ENCODE results near the gene RASGRP3. TPM values are rescaled to one million over a fixed set of nuclear protein-coding genes. Genes with fewer than 3 reads are reported as not detected.
A peak's percentile ranks its signal among the peaks of the same experiment; 100 is the strongest.

The RASGRP3 gene
- total and polyA plus RNA-seq, 9 of the 15 experiments (the other 6 are each of a cell fraction or from before 2014, with no cell fraction given), result 0.18 to 1.7 (median 1.2) TPM

DNA sequence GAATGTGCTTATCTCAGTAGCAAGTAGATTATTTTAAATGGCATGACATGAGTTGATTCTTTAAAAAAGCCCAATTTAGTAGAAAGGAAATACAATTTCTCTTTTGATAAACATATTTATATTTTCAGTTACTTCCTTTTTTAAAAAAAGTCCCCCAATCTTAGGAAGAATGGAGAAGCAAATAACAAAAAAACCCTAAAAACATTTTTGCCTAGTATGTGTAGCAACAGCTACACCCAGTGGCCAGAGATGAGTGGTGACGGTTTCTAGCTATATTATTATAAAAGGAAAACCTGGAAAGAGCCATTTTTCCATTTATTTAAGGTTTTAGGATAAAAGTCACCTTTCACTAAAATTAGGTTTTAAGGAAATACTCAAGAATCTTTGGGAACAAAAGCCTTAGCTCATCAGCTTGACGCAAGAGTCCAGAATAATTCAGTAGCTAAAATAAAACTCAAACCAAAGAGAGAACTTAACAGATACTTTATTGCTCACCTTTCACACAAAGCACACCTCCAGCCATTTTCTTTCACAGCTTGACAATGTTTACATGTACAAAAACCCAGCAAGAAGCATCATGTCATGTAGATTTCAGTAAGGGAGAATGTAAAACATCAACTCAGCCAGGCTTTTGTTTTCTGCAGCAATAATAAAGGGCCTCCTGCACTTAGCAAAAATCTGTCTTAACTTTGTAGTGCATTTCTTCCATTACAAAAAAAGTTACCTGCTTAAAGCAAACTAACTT, 106.9 kb downstream of the RASGRP3 start:
- Histone ChIP-seq H3K9me1 (ENCODE audit: control insufficient read depth, insufficient read depth, low read length) (no peaks in the 10 kb centered on the region), H3K27me3 (ENCODE audit: control insufficient read depth in 2 of 2, insufficient read depth in 2 of 2, low read length in 2 of 2) (no peaks in the 10 kb centered on the region), H2AFZ (ENCODE audit: low read depth, low read length) (no peak overlapping the region), H3K27ac (ENCODE audit: extremely low read depth, low read depth, low read length) (no peak overlapping the region), H3K36me3 (ENCODE audit: control insufficient read depth, insufficient read depth, low read length) (peaks cover 53% of the 10 kb centered on the region), H3K4me2 (ENCODE audit: insufficient read depth, low read length) (no peak overlapping the region), H4K20me1 (replicated peaks; ENCODE audit: control insufficient read depth, insufficient read depth, low read length) (no peaks in the 10 kb centered on the region), H3K9ac (ENCODE audit: insufficient read depth in 1 of 2, low read depth in 2 of 2, low read length in 2 of 2) (no peak overlapping the region), H3K9me3 (replicated peaks; ENCODE audit: control insufficient read depth, insufficient read depth, low read depth, low read length) (no peaks in the 10 kb centered on the region), H3K4me3 (no peak overlapping the region), H3K79me2 (ENCODE audit: control insufficient read depth, insufficient read depth, low read length) (no peaks in the 10 kb centered on the region), H3K4me1 (replicated peaks in 1 of 2; ENCODE audit: control insufficient read depth in 2 of 2, insufficient read depth in 2 of 2, low read length in 2 of 2) (no peaks in the 10 kb centered on the region)
- in situ Hi-C loops (cut with MboI) (loop anchor here (25.0 kb wide), 3 partner anchors 171 to 821 kb away; partner anchors contain the start of gene LTBP1), intact Hi-C loops (cut with micrococcal nuclease) (loop anchor here (1.0 to 10.0 kb wide), 6 partner anchors 108 to 1029 kb away; no protein-coding TSS in a partner anchor)
- DNase-seq (ENCODE audit: extremely low read depth in 1 of 4, low spot score in 3 of 4), result peak; percentile 23 to 50 (median 34)
- peak; percentile 61 for FAIRE-seq
- BruUV-seq (replicated peaks), result no TSS peak
- peak; percentile 75 for ATAC-seq
- 16% methylated on average over 2 of the region's 2 CpGs for WGBS (ENCODE audit: insufficient coverage, low coverage, missing lambda C conversion rate)
- POLR2A ChIA-PET, result interaction anchor here (1.0 to 1.7 kb wide), 3 partner anchors 10 to 13 kb away, joined by 3 to 9 read pairs (median 3); no protein-coding TSS in a partner anchor
- CTCF ChIA-PET (ENCODE audit: low intra/inter-chr PET ratio), result interaction anchor here (0.6 to 1.4 kb wide), 6 partner anchors 19 to 1030 kb away, joined by 3 to 11 read pairs (median 4); partner anchors contain the start of gene RASGRP3
- TF ChIP-seq KLF16 (IDR thresholded peaks at IDR 0.05), result peak; percentile 59; the same call in 1 of the 2 replicates
- TF ChIP-seq, protein P1, sequence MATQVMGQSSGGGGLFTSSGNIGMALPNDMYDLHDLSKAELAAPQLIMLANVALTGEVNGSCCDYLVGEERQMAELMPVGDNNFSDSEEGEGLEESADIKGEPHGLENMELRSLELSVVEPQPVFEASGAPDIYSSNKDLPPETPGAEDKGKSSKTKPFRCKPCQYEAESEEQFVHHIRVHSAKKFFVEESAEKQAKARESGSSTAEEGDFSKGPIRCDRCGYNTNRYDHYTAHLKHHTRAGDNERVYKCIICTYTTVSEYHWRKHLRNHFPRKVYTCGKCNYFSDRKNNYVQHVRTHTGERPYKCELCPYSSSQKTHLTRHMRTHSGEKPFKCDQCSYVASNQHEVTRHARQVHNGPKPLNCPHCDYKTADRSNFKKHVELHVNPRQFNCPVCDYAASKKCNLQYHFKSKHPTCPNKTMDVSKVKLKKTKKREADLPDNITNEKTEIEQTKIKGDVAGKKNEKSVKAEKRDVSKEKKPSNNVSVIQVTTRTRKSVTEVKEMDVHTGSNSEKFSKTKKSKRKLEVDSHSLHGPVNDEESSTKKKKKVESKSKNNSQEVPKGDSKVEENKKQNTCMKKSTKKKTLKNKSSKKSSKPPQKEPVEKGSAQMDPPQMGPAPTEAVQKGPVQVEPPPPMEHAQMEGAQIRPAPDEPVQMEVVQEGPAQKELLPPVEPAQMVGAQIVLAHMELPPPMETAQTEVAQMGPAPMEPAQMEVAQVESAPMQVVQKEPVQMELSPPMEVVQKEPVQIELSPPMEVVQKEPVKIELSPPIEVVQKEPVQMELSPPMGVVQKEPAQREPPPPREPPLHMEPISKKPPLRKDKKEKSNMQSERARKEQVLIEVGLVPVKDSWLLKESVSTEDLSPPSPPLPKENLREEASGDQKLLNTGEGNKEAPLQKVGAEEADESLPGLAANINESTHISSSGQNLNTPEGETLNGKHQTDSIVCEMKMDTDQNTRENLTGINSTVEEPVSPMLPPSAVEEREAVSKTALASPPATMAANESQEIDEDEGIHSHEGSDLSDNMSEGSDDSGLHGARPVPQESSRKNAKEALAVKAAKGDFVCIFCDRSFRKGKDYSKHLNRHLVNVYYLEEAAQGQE (IDR thresholded peaks at IDR 0.05; ENCODE audit: borderline replicate concordance), result peak; percentile 67; the same call in 1 of the 2 replicates
- TF ChIP-seq, protein P1 (CRISPR knock-in tag; IDR thresholded peaks at IDR 0.05; ENCODE audit: low read depth), result no peak
- TF ChIP-seq, protein P2, sequence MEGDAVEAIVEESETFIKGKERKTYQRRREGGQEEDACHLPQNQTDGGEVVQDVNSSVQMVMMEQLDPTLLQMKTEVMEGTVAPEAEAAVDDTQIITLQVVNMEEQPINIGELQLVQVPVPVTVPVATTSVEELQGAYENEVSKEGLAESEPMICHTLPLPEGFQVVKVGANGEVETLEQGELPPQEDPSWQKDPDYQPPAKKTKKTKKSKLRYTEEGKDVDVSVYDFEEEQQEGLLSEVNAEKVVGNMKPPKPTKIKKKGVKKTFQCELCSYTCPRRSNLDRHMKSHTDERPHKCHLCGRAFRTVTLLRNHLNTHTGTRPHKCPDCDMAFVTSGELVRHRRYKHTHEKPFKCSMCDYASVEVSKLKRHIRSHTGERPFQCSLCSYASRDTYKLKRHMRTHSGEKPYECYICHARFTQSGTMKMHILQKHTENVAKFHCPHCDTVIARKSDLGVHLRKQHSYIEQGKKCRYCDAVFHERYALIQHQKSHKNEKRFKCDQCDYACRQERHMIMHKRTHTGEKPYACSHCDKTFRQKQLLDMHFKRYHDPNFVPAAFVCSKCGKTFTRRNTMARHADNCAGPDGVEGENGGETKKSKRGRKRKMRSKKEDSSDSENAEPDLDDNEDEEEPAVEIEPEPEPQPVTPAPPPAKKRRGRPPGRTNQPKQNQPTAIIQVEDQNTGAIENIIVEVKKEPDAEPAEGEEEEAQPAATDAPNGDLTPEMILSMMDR (IDR thresholded peaks at IDR 0.05 in 2 of 3, conservative IDR thresholded peaks at IDR 0.05 in 1 of 3; ENCODE audit: insufficient read depth in 2 of 3, low read depth in 1 of 3, low read length in 3 of 3), result peak; percentile 59 to 83 (median 64); a peak in 5 of 6 replicates
- TF ChIP-seq RAD21 (CRISPR knock-in tag; conservative IDR thresholded peaks at IDR 0.05 in 1 of 2, IDR thresholded peaks at IDR 0.05 in 1 of 2), result peak; percentile 92 to 96
- no peak for TF ChIP-seq TEAD1 (CRISPR knock-in tag; IDR thresholded peaks at IDR 0.05)
- TF ChIP-seq, protein P3, sequence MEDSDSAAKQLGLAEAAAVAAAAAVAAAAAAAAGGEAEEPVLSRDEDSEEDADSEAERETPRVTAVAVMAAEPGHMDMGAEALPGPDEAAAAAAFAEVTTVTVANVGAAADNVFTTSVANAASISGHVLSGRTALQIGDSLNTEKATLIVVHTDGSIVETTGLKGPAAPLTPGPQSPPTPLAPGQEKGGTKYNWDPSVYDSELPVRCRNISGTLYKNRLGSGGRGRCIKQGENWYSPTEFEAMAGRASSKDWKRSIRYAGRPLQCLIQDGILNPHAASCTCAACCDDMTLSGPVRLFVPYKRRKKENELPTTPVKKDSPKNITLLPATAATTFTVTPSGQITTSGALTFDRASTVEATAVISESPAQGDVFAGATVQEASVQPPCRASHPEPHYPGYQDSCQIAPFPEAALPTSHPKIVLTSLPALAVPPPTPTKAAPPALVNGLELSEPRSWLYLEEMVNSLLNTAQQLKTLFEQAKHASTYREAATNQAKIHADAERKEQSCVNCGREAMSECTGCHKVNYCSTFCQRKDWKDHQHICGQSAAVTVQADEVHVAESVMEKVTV (CRISPR knock-in tag; IDR thresholded peaks at IDR 0.05), result peak; percentile 94
- no peak for TF ChIP-seq ZBTB17 (CRISPR knock-in tag; IDR thresholded peaks at IDR 0.05)

All from K562 (cell line).